ENCODE results near the gene CUL1.

DNA sequence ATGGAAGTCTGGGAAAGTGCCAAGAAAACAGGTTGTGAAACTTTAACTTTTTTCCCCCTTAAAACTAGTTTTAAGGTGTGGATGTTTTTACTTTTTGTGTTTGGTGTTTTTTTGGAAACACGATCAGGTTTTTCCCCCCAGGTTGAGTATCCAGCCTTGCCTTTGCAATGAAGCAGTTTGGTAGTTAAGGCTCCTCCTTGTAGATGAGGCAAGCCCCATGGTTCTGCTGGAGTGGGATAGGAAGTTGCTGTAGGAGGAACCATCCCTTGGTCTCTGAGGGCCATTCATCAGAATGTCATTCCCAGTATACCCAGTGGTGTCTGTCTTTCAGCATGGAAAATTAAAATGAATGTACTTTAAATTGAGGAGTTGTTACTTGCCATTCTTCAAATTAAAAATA, 2.7 kb downstream of the CUL1 start:
- TF ChIP-seq, protein P1, sequence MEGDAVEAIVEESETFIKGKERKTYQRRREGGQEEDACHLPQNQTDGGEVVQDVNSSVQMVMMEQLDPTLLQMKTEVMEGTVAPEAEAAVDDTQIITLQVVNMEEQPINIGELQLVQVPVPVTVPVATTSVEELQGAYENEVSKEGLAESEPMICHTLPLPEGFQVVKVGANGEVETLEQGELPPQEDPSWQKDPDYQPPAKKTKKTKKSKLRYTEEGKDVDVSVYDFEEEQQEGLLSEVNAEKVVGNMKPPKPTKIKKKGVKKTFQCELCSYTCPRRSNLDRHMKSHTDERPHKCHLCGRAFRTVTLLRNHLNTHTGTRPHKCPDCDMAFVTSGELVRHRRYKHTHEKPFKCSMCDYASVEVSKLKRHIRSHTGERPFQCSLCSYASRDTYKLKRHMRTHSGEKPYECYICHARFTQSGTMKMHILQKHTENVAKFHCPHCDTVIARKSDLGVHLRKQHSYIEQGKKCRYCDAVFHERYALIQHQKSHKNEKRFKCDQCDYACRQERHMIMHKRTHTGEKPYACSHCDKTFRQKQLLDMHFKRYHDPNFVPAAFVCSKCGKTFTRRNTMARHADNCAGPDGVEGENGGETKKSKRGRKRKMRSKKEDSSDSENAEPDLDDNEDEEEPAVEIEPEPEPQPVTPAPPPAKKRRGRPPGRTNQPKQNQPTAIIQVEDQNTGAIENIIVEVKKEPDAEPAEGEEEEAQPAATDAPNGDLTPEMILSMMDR (IDR thresholded peaks at IDR 0.05): no peak
- TF ChIP-seq POLR2A (IDR thresholded peaks at IDR 0.05): no peak
